Measurements from ENCODE around the gene MESD. TPM values are rescaled to one million over a fixed set of nuclear protein-coding genes. Genes with fewer than 3 reads are reported as not detected.
A peak's percentile ranks its signal among the peaks of the same experiment; 100 is the strongest.

MESD gene
- total RNA-seq, 1 donor from 2014 or later = 26.3 TPM

- no peak for DNase-seq (ENCODE audit: low read depth)
These were observed 49.3 kb downstream of the MESD start for GRCh38 chr15:80940331-80940730.

GRCh38 chr15:80939216-80939615, 50.4 kb downstream of the MESD start:
- DNase-seq (ENCODE audit: low read depth) = no peak

DNA sequence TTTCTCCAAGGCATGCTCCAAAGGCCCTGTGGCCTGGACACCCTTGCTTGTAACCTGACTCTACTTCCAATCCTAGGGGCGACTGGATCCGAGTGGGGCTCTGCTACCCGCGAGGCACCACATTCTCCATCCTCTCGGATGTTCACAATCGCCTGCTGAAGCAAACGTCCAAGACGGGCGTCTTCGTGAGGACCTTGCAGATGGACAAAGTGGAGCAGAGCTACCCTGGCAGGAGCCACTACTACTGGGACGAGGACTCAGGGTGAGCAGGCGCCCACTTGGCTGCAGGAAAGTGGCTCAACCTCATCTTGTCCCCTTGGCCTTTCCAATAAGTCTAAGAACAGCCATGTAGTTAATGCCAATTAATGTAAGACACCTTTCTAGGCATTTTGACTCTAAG, 51.9 kb downstream of the MESD start:
- no peak for DNase-seq (ENCODE audit: low read depth)

GRCh38 chr15:80936288-80937078, 53.1 kb downstream of the MESD start:
- no peak for DNase-seq (ENCODE audit: low read depth)

GRCh38 chr15:80934761-80935221, 54.8 kb downstream of the MESD start:
- DNase-seq (ENCODE audit: low read depth) = peak; percentile 45

- no peak for DNase-seq (ENCODE audit: low read depth)
These were observed 56.6 kb downstream of the MESD start for GRCh38 chr15:80932989-80933388.

DNA sequence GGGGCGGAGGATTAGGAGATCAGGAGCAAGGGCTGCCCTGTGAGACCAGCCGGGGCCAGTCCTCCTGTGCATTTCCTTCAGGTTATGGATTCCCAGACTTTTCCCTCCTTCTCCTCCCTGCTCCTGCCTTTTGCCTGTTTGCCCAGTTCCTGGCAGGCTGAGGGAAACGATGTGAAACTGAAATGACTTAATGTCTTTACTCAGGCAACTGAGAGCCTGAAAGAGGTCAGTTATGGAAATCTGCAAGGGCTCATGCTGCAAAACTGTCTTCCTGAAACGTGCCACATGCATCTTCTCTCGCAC, 57.2 kb downstream of the MESD start:
- no peak for DNase-seq (ENCODE audit: low read depth)

DNA sequence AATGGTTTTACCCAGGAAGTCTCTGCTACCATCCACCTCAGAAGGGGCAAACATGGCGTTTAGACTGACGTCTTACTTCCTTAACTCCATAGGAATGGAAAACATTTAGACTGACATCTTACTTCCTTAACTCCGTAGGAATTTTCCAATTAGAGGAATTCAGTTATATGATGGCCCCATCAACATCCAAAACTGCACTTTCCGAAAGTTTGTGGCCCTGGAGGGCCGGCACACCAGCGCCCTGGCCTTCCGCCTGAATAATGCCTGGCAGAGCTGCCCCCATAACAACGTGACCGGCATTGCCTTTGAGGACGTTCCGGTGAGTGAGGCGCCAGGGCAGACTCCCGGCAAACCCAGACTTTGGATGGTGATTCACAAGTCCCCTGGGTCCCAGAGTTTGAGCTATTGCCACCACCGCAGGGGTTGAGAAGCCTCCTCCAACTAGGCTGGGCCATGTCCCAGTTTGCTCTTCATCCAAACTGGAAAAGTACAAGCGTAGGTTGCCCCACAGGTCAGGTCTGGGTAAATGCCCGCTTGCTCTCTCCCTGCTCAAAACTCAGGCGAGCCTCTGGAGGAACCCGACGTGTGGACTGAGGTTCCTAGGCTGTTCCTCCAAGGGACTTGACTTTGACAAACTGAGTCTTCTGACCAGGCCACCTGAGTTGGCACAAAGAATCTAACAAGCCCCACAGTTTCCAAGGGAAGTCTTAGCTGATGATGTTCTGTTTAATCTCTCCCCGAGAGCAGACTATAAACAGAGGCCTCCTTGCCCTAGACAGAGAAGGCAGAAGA, 57.7 kb downstream of the MESD start:
- DNase-seq (ENCODE audit: low read depth) = no peak

DNA sequence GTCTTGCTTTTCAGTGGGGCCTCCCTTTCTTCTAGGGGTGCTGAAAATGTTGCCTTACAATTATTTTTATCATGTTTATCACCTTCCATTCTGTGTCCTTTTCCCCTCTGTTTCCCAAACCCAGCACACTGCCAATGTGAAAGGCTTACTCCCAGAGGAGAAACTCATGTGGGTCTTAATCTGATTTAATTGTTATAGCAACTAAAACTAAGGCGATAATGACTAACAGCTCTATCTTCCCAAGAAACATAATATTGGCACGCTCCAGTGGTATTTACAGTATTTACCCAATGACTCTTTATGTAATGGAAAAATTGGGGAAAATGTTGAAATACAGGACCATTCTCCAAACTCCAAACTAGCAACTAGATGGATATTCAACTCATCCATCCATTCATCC, 58.4 kb downstream of the MESD start:
- DNase-seq (ENCODE audit: low read depth) = no peak

DNA sequence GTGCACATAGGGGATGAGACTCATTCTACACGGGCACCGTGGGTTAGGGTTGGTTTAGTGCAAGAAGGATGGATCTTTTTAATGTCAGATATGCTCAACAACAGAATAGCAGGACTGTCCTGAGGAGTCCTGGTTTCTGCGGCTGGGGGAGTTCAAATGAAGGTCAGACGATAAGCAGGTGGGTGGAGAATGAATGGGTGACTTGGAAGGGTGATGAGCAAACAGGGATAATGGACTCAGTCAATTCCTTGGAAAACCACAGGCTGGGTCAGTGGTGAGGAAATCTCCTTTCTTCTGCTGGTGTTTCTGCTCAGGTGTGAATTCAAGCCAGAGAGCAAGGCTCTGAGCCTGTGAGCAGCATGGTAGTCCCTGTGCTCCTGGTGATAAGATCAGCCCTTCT, 59.9 kb downstream of the MESD start:
- DNase-seq (ENCODE audit: low read depth) = peak; percentile 45

GRCh38 chr15:80929225-80929624, 60.4 kb downstream of the MESD start:
- DNase-seq (ENCODE audit: low read depth) = peak; percentile 56

- DNase-seq (ENCODE audit: low read depth) = peak; percentile 70
These were observed 63.5 kb downstream of the MESD start for GRCh38 chr15:80926126-80926525.

- DNase-seq (ENCODE audit: low read depth) = peak; percentile 95
These were observed 64.0 kb downstream of the MESD start for GRCh38 chr15:80925597-80926059.

GRCh38 chr15:80924278-80924677, 65.3 kb downstream of the MESD start:
- DNase-seq (ENCODE audit: low read depth) = no peak

- no peak for DNase-seq (ENCODE audit: low read depth)
These were observed 66.0 kb downstream of the MESD start for GRCh38 chr15:80923668-80924067.

- DNase-seq (ENCODE audit: low read depth) = no peak
These were observed 67.7 kb downstream of the MESD start for GRCh38 chr15:80921736-80922410.

GRCh38 chr15:80920271-80920699, 69.3 kb downstream of the MESD start:
- no peak for DNase-seq (ENCODE audit: low read depth)

- DNase-seq (ENCODE audit: low read depth) = no peak
These were observed 71.3 kb downstream of the MESD start for GRCh38 chr15:80918196-80918783.

DNA sequence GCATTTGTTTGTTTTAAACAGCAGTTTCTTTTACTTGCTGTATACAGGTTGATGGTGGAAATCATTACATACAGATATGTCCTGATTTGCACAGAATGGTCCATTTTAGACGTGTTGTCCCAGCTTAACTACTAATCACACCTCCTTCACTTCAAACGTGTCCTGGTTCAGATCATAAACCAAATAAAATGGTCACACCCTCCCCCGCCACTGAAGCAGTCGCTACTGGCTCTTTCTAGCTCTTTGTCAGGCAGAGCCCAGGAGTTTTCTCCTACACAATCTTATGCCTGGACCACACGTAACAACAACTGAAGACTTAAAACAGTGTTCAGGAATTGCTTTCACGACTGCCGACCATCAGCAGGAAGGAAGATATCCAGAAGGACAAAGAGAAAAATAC, 73.6 kb downstream of the MESD start:
- no peak for DNase-seq (ENCODE audit: low read depth)

GRCh38 chr15:80915472-80915871, 74.1 kb downstream of the MESD start:
- DNase-seq (ENCODE audit: low read depth) = no peak

GRCh38 chr15:80913541-80913940, 76.1 kb downstream of the MESD start:
- DNase-seq (ENCODE audit: low read depth) = no peak

DNA sequence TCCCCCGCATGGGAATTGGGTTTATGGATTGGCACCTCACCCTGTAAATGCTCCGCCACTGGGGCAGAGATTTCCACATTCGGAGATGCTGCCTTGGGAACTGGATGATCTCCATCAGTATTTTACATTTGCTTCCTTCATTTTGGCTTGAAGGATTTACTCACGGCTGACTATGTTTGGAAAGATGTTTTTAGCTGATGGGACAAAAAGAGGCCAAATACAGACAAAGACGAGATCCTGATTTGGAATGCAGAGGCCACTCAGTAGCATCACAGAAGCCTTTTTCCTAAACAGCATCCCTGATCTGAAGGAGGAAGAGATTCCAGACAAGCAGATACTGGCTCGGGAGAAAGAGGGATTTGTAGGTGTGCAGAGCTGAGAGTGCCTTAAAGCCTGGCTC, 76.9 kb downstream of the MESD start:
- no peak for DNase-seq (ENCODE audit: low read depth)
